SU-DHL-6 (cell line): ENCODE results near the gene FAM3C.

Experiments used
- H2AFZ ChIP-seq: fragments of 200-600 bp; sonication (generic); 2 replicates; pipeline ENCODE4 v1.6.1; 2014; ENCODE audit warnings: low read depth, mild to moderate bottlenecking, moderate library complexity, mixed read lengths, antibody characterized with exemption, low read length; ENCODE audit not compliant: severe bottlenecking
- H3F3A ChIP-seq: fragments of 200-600 bp; shearing (Covaris generic); 2 replicates; pipeline ENCODE4 v1.6.0; 2016; ENCODE audit warnings: antibody characterized with exemption, mild to moderate bottlenecking; ENCODE audit not compliant: insufficient read depth
- H3K27ac ChIP-seq: fragments of 200-600 bp; sonication (generic); 2 replicates; pipeline ENCODE4 v1.5.1; 2016; ENCODE audit warnings: low read depth, mild to moderate bottlenecking, low read length, moderate library complexity, mixed read lengths
- H3K27me3 ChIP-seq: fragments of 200-600 bp; sonication (generic), shearing (Covaris generic); 2 replicates; pipeline ENCODE4 v1.6.0; 2014; ENCODE audit warnings: mild to moderate bottlenecking, low read length
- H3K36me3 ChIP-seq: fragments of 200-600 bp; sonication (generic); 2 replicates; pipeline ENCODE4 v1.6.1; 2014; ENCODE audit warnings: mild to moderate bottlenecking, low read length, mixed read lengths
- H3K4me2 ChIP-seq: fragments of 300-600, 200-600 bp; shearing (Covaris generic), sonication (generic); 2 replicates; pipeline ENCODE4 v1.6.0; 2014; ENCODE audit warnings: low read length, low read depth, mild to moderate bottlenecking; ENCODE audit not compliant: poor library complexity, severe bottlenecking
- H3K4me3 ChIP-seq: fragments of 200-600 bp; sonication (generic); 2 replicates; pipeline ENCODE4 v1.5.1; 2014; ENCODE audit warnings: antibody characterized with exemption, low read length, mild to moderate bottlenecking, mixed read lengths; ENCODE audit not compliant: insufficient read depth, poor library complexity, severe bottlenecking
- H3K79me2 ChIP-seq: fragments of 200-600 bp; sonication (generic); 2 replicates; pipeline ENCODE4 v1.6.1; 2014; ENCODE audit warnings: mild to moderate bottlenecking, low read length, moderate library complexity; ENCODE audit not compliant: insufficient read depth
- H3K9ac ChIP-seq: fragments of 200-600 bp; sonication (generic); 2 replicates; pipeline ENCODE4 v1.7.0; 2014; ENCODE audit warnings: mild to moderate bottlenecking, low read length
- H3K9me2 ChIP-seq: fragments of 200-600 bp; sonication (generic); replicated peaks from 2 replicates; pipeline ENCODE4 v1.6.1; 2014; ENCODE audit warnings: low read length; ENCODE audit not compliant: insufficient read depth
- H3K9me3 ChIP-seq: fragments of 200-600 bp; sonication (generic); 2 replicates; pipeline ENCODE4 v1.6.1; 2014; ENCODE audit warnings: low read length, mixed read lengths; ENCODE audit not compliant: insufficient read depth
- H4K20me1 ChIP-seq: fragments of 200-600 bp; sonication (generic); 2 replicates; pipeline ENCODE4 v1.6.1; 2014; ENCODE audit warnings: low read depth, mild to moderate bottlenecking, antibody characterized with exemption, low read length, moderate library complexity, mixed read lengths
- EZH2phosphoT487 ChIP-seq: fragments of 200-600 bp; sonication (generic), shearing (Covaris generic); conservative IDR thresholded peaks from 2 replicates; pipeline ENCODE4 v1.6.1; 2018; ENCODE audit warnings: mild to moderate bottlenecking, antibody characterized with exemption, low read length, moderate library complexity, mixed read lengths
- TF ChIP-seq, protein P1 (sequence below): fragments of 200-600 bp; sonication (generic); IDR thresholded peaks from one replicate; pipeline ENCODE4 v1.5.1; 2017; ENCODE audit warnings: antibody characterized with exemption, mild to moderate bottlenecking, low read length, moderate library complexity; ENCODE audit not compliant: insufficient read depth, poor library complexity, severe bottlenecking

Gene FAM3C

DNA sequence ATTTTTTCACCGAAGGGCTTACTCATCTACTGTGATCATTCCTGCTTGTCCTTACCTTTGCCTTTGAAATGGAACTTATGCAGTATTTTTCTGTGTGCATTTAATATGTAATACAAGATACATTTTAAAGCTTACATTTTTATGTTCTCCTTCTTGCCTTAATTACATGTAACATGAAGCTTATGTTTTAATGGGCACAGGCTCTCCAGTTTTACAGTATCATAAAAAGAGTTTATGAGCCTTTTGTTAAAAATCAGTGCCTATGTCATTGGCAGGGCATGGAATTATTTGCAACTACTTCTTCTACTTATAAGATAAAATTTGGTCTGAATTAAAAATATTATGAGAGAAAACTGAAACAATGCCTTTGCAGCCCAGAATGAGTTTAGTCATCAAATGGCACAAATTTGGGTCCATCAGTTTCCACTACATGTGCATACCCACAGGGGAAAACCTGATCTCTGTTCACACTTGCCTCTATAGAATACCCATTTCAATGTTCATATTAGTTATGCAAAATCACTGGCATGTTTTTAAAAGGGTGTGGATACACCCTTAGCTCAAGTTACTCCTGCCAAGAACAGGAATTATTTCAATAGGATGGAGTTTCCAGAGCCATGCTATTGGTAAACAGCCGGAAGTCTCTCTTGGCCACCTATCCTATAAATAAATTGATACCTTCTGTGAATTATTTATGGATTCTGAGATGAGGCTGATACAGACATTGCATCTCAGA is 95.3 kb downstream of the FAM3C start:
- Histone ChIP-seq H3K9me3 (no peaks in the 10 kb centered on the region), H3F3A (no peaks in the 10 kb centered on the region), H4K20me1 (no peaks in the 10 kb centered on the region), H3K4me2 (no peak overlapping the region), H3K27ac (no peak overlapping the region), H3K79me2 (no peaks in the 10 kb centered on the region), H2AFZ (no peak overlapping the region), H3K9me2 (no peaks in the 10 kb centered on the region), H3K27me3 (no peaks in the 10 kb centered on the region), H3K36me3 (no peaks in the 10 kb centered on the region), H3K4me3 (no peak overlapping the region), H3K9ac (no peak overlapping the region)
- TF ChIP-seq, protein P1, sequence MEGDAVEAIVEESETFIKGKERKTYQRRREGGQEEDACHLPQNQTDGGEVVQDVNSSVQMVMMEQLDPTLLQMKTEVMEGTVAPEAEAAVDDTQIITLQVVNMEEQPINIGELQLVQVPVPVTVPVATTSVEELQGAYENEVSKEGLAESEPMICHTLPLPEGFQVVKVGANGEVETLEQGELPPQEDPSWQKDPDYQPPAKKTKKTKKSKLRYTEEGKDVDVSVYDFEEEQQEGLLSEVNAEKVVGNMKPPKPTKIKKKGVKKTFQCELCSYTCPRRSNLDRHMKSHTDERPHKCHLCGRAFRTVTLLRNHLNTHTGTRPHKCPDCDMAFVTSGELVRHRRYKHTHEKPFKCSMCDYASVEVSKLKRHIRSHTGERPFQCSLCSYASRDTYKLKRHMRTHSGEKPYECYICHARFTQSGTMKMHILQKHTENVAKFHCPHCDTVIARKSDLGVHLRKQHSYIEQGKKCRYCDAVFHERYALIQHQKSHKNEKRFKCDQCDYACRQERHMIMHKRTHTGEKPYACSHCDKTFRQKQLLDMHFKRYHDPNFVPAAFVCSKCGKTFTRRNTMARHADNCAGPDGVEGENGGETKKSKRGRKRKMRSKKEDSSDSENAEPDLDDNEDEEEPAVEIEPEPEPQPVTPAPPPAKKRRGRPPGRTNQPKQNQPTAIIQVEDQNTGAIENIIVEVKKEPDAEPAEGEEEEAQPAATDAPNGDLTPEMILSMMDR = no peak
- TF ChIP-seq EZH2phosphoT487 = no peak
